ENCODE results near the gene MYO16.
"Not testable (repeated sequence)": the region's sequence is repeated elsewhere in the genome, so short reads cannot be mapped to it uniquely, and the experiment has no call there.

Gene MYO16

DNA sequence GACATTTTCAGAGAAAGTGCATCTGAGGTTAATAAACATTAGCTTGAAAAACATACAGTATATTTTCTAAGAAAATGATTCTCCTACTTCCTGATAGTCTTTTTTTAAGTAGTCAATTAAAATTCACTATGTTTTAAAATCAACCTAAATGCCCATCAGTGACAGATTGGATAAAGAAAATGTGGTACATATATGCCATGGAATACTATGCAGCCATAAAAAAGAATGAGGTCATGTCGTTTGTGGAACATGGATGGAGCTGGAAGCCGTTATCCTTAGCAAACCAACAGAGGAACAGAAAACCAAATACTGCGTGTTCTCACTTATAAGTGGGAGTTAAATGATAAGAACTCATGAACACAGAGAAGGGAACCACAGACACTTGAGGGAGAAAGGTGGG, 462.8 kb downstream of the MYO16 start:
- DNase-seq, result not testable (repeated sequence)

DNA sequence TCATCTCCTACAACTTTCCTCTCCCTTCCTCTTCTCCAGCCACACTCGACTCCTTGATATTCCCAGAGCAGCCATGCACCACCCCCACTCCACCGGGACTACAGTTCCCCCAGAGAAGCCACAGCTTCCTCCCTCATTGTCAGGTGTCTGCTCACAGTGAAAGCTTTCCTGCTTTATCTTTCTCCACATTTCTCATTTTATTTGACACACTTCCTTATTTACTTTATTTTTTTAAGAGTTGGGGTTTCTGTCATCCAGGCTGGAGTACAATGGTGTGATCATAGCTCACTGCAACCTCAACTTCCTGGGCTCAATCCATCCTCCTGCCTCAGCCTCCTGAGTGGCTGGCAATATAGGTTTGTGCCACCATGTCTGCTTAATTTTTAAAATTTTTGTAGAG, 464.6 kb downstream of the MYO16 start:
- DNase-seq, result no peak

GRCh38 chr13:109095126-109095525, 465.7 kb downstream of the MYO16 start:
- DNase-seq, result no peak

- no peak for DNase-seq
Observed at GRCh38 chr13:109096101-109096500, 466.7 kb downstream of the MYO16 start.

GRCh38 chr13:109100705-109101304, 471.4 kb downstream of the MYO16 start:
- DNase-seq, result no peak

DNA sequence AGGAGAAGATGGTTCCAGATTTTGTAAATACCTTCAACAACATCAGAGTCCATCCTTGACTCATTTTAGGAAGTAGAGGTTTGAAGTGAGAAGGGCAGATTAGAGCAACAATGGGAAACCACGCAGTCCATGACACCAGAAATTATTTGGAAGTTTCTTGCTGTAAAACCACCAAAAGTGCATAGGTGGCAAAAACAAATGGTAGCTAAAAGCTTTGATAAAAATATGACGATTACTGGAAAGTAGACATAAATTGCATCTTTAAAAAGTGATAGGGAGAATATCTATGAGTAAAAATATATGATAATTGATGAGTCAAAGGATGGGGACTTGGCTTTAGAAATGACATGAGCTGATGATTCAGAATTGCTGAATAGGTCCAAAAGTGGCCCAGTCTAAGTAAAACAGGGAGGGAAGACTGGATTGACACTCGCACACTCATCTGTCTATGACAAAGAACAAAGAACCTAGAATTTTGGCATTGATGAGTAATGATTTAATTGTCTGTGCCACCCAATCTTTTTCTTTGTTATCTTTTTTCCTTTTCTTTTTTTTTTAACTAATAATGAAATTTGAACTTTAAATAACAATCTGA, 472.2 kb downstream of the MYO16 start:
- no peak for DNase-seq

DNA sequence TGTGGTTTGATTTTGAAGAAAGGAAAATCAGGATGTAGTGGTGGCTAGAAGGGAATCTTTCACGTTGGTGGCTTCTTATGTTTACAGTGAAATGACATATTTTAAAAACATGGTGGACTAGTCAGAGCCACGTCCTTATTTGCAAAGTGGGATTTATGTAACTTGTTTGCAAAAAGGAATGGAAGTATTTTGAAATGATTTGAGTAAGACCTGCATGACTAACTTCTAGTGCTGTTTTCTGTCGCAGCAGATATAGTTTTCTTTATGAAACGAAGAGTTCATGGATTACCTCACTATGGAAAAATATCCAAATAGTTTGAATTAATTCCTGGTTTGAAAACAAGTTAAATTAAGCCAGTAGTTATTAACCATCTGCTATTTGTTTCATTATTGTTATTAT, 476.5 kb downstream of the MYO16 start:
- DNase-seq, result no peak

DNA sequence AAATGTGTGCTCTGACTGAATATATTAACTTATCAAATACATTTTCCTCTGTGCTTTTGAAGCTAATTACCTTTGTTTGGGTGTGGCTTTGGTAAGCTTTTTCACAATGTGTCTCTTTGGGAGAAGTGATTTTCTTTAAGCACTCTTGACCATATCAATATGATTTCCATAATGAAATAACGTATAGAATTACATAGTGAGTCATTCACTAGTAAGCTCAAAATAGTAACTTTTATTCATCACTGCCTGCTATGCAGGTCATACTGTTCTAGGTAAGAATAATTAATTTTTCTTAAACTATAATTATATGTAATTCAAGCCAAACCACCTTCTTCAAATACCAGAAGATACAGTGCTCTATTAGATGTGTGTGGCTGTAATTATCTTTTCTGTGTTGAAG, 480.7 kb downstream of the MYO16 start:
- no peak for DNase-seq

GRCh38 chr13:109111141-109111540, 481.7 kb downstream of the MYO16 start:
- DNase-seq, result no peak

GRCh38 chr13:109113427-109113826, 484.0 kb downstream of the MYO16 start:
- DNase-seq, result no peak

- DNase-seq, result no peak
Observed at GRCh38 chr13:109114162-109114561, 484.8 kb downstream of the MYO16 start.

GRCh38 chr13:109114991-109115390, 485.6 kb downstream of the MYO16 start:
- no peak for DNase-seq

GRCh38 chr13:109118521-109118920, 489.1 kb downstream of the MYO16 start:
- no peak for DNase-seq

DNA sequence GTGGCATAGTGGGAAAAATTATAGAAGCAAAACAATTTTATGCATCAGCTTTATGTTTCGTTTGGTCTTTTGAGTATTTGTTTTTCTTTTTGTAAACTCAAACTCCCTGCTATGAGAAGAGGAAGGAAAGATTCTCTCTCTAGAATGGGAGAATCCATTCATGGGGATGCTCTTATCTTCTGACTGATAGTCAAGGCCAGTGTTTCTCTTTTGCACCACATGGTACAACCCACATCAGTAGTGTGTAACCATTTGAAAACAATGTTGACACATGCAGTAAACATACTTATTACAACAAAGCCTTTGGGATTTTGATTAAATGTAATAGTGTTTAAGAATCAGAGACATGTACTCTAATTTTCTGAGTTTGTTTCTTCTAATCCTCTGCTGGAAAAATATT, 490.5 kb downstream of the MYO16 start:
- DNase-seq, result no peak

DNA sequence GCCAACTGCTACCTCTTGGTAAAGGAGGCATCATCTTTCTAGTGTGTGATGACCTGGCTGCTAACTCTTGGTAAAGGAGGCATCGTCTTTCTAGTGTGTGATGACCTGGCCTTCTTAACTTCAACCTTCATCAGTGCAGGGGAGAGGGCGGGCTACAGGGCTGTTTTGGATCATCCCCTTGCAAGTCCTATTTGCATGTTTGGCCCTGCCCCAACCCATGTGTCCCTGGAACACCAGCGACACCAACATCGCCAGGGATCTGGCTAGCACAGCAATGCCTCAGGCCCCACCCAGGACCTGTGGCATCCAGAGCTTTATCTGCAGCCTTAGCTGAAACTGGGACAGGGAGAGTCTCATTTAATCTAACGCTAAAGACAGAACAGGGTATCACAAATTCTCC, 492.4 kb downstream of the MYO16 start:
- no peak for DNase-seq

GRCh38 chr13:109123971-109124370, 494.6 kb downstream of the MYO16 start:
- no peak for DNase-seq

DNA sequence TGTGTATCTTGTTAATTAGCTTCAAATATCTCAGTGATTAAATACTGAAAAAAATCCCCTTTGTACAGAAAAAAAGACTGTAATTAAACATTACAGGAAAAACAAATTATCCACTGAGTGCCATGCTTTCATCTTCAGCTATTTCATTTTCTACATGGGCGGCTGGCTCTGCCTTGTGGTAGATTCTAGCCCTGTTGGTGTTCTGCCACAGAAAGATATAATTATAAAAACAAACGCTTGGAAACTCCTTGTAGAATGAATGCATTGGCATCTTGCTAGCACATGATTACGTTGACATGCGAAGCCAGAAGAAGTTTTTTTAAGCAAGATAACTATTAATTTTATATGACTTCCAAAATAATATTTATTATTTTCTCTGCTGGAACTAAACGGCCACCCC, 496.8 kb downstream of the MYO16 start:
- DNase-seq, result no peak

- no peak for DNase-seq
Observed at GRCh38 chr13:109126891-109127641, 497.7 kb downstream of the MYO16 start.

DNA sequence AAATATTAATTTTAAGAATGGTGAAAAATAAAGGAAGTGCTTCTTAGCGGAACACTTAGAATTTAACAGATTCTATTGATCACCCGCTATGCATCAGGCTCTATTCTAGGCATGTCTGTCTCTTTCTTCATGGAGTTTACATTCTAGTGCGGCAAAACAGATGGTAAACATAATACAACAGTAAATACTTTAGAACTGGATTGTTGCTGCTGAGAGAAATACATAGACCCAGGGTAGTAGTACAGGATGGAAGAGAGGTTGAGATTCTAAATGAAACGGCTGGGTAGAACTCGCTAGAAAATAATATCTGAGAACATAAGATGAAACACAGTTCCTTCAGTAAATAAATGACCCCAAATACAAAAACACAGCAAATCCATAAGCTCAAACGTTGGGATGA, 498.7 kb downstream of the MYO16 start:
- DNase-seq, result no peak

- no peak for DNase-seq
Observed at GRCh38 chr13:109130093-109130835, 500.9 kb downstream of the MYO16 start.

GRCh38 chr13:109131698-109132257, 502.4 kb downstream of the MYO16 start:
- no peak for DNase-seq

GRCh38 chr13:109135018-109135417, 505.6 kb downstream of the MYO16 start:
- no peak for DNase-seq

- no peak for DNase-seq
Observed at GRCh38 chr13:109136873-109137272, 507.5 kb downstream of the MYO16 start.
